T47D (cell line): Measurements from ENCODE around the gene ZBED1.

Experiments used
- DNase-seq, 2 experiments: peaks; one replicate each; pipeline versions ENCODE4 v3.0.0 to v3.0.0-alpha.2; 2011 to 2012; ENCODE audit warnings: low read depth in 1 of 2, low spot score in 1 of 2
- JUND ChIP-seq: IDR thresholded peaks from 2 replicates; pipeline ENCODE4 v1.6.1; 2012; ENCODE audit warnings: low read depth
- in situ Hi-C: cut with HindIII; loops from 2 replicates; pipeline ENCODE4 v1.10.0; 2016; ENCODE audit warnings: low sequenced_read_pairs, low pct_unique_long_range_greater_than_20kb

ZBED1 gene

GRCh38 chrX:2500803-2501558, at the start of gene ZBED1, which contains the start of gene DHRSX:
Gene ZBED1 (minus strand): TSS chrX:2500976. CDS start chrX:2490719, 10,257 bp downstream.
Gene DHRSX (minus strand): TSS chrX:2500976. CDS start chrX:2500925, 51 bp downstream.
- no peak for TF ChIP-seq JUND
- DNase-seq = peak in 1 of 2 experiments; percentile 44
- in situ Hi-C loops = no loop called here

GRCh38 chrX:2549876-2550275, 49.1 kb upstream of the ZBED1 start:
- no peak for DNase-seq
- in situ Hi-C loops = no loop called here
- no peak for TF ChIP-seq JUND

- no peak for DNase-seq
- TF ChIP-seq JUND = no peak
- in situ Hi-C loops = no loop called here
Observed at GRCh38 chrX:2548711-2549423, 48.1 kb upstream of the ZBED1 start.

DNA sequence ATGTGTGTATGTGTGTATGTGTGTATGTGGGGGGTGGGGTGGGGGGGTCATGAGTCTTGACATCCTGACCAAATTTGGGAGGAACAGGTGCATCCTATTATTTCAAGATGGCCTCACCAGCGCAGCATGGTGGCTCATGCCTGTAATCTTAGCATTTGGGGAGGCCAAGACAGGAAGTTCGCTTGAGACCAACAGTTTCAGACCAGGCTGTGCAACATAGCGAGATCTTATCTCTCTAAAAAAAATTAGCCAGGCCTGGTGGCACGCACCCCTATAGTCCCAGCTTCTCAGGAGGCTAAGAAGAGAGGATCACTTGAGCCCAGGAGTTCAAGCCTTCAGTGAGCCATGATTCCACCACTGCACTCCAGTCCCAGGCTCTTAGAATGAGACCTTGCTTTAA, 47.0 kb upstream of the ZBED1 start:
- in situ Hi-C loops = no loop called here
- DNase-seq = no peak
- no peak for TF ChIP-seq JUND

DNA sequence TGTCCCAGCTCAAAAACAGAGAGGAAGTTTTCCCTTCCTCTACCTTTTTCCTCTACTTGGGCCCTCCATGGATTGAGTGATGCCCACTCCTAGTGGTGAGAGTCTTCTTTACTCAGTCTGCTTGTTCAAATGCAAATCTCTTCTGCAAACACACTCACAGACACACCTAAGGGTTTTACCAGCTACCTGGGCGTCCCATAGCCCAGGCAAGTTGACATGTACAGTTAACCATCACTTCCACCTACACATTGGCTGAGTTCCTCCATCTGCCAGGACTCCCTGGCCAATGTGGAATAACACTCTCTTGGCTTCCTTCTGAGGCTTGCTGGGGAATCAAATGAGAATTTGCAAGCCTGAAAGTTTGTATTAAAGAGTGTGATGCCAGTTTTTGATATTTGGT, 45.7 kb upstream of the ZBED1 start:
- in situ Hi-C loops = no loop called here
- no peak for TF ChIP-seq JUND
- no peak for DNase-seq

DNA sequence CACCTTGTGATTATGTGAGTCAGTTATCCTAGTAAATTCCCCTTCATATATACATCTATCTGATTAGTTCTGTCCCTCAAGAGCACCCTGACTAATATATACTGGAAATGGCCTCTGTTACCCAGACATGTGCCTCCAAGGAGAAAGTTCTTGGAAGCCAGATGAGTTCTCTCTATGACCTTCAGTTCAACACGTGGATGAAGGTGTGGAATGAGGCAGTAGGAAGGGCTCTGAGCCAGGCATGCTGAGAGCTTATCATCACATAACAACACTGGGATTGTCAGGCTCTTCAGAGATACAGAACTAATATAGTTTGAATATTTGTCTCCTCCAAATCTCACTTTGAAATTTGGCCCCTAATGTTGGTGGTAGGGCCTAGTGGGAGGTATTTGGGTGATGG, 44.4 kb upstream of the ZBED1 start:
- TF ChIP-seq JUND = no peak
- in situ Hi-C loops = no loop called here
- no peak for DNase-seq

- DNase-seq = no peak
- no peak for TF ChIP-seq JUND
- in situ Hi-C loops = no loop called here
Observed at GRCh38 chrX:2542826-2543521, 42.2 kb upstream of the ZBED1 start.

DNA sequence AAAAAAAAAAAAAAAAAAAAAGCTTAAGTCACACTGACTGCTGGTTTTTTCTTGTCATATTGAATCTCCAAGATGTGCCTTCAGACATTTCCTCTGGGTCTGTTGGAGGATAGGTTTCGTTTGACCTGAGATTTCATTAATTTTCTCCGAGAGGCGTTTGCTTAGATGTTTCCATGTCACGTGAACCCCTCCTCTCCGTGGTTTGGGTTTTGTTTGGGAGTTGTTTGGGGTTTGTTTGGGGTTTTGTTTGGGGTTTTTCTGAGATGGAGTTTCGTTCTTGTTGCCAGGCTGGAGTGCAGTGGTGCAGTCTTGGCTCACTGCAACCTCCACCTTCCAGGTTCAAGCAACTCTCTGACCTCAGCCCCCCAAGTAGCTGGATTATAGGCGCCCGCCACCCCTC, 40.8 kb upstream of the ZBED1 start:
- DNase-seq = no peak
- in situ Hi-C loops = no loop called here
- TF ChIP-seq JUND = no peak

DNA sequence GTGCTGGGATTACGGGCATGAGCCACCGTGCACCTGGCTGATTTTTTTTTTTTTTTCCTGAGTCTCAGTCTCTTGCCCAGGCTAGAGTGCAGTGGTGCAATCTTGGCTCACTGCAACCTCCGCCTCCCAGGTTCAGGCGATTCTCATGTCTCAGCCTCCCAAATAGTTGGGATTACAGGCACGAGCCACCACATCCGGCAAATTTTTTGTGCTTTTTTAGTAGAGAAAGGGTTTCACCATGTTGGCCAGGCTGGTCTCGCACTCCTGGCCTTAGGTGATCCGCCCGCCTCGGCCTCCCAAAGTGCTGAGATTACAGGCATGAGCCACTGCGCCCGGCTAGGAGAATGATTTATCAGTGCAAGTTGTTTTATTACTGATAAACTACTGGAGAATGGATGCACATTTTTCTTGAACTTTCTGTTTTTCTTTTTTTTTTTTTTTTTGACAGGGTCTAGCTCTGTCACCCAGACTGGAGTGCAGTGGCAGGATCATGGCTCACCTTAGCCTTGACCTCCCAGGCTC, 39.7 kb upstream of the ZBED1 start:
- in situ Hi-C loops = no loop called here
- no peak for DNase-seq
- TF ChIP-seq JUND = no peak

DNA sequence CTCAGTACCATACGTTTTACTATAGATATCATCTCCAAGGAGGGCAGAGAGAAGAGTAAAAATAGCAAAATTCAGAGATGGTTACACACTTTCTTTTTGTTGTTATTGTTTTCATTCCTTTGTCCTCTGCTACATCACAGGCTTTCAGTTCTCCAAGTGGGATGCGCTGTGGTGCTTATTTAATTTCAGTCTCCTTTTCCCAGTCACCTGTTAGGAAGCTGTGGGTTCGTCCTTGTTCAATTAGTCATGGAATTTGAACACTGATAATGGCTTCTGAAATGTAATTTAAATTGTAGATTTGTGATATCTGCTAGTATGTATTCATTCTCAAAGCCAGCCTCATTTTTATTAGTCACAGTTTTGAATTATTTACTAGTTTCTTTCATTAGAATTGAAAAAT, 38.8 kb upstream of the ZBED1 start:
- in situ Hi-C loops = no loop called here
- no peak for TF ChIP-seq JUND
- no peak for DNase-seq

DNA sequence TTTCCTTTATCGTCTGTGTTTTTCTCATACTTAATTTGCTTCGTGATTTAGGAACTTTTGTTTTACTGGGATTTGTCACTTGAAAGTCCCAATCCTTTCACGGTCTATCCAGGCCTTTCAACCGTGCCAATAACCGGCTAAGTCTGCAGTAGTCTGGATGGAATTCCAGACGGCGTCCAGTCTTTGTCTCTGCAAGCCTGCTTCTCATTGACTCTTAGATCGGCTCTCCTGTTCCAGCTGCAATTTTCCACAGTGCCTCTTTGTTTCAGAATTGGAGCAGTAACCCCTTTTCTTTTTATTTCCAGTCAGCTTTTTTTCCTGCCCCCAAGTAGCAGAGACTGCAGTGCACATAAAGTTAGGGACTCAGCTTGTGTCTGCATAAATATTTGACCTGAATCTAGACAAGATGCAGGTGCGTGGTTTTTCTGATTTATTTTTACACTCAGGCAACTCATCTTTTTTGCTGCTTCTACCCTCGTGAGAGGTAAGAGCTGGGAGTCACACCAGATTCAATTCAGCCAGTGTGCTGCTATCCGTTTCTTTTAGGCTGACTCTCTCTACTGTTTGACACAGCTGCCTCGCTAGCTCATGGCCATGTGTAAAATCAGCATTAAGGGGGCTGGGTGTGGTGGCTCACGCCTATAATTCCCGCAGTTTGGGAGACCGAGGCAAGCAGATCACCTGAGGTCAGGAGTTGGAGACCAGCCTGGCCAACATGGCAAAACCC, 37.4 kb upstream of the ZBED1 start:
- no peak for DNase-seq
- no peak for TF ChIP-seq JUND
- in situ Hi-C loops = no loop called here

DNA sequence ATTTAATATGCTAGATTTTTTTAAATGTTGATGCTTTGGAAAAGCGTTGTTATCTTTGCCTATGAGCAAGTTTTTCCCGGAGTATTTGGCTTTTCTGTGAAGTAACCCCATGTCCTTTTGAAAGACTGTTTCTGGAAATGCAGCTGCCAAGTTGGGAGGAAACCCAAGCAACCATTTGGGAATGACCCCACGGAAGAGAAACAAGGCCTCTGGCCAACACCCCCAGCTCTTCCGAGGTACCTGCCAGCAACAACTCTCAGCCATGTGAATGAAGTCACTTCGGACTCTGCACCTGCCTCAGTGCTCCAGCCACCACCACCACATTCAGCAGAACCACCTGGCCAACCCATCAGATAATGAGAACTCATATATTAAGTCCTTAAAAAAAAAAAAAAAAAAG, 36.2 kb upstream of the ZBED1 start:
- in situ Hi-C loops = no loop called here
- no peak for TF ChIP-seq JUND
- no peak for DNase-seq
